ENCODE measurements around the gene LGR6.

Gene LGR6

DNA sequence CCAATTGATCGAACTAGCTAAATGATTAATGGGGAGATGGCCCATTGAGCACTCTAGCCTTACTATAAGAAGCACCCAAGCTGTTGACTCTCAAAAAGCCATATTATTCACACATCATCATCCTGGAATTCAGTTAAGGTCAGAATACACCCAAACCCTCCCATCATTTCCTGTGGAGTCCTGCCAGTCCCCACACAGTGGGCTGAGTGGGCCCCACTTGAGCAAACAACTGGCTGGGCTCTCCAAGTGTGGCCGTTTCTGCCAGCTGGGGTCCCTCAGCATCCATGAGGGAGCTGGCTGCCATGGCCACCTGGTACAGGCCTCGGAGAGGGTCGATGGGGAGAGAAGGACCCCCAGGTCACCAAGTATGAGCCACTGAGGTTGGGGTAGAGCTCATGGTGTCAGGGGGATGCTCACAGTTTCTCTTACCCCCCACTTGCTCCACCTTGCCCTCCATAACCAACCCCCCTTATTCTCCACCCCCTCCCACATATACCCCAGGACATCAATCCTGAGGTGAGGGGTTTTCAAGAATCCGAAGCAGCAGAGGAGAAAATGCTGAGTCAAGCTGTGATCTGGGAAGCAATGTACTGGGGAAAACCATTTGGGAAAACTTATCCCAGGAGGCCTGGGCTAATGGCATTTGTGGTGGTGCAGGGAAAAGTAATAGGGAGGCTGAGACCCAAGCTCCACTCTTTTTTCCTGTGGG is 87.9 kb downstream of the LGR6 start:
- H3K27ac ChIP-seq (ENCODE audit: extremely low read depth, low read depth, low read length), result no peak overlapping the region
- TF ChIP-seq, protein P1, sequence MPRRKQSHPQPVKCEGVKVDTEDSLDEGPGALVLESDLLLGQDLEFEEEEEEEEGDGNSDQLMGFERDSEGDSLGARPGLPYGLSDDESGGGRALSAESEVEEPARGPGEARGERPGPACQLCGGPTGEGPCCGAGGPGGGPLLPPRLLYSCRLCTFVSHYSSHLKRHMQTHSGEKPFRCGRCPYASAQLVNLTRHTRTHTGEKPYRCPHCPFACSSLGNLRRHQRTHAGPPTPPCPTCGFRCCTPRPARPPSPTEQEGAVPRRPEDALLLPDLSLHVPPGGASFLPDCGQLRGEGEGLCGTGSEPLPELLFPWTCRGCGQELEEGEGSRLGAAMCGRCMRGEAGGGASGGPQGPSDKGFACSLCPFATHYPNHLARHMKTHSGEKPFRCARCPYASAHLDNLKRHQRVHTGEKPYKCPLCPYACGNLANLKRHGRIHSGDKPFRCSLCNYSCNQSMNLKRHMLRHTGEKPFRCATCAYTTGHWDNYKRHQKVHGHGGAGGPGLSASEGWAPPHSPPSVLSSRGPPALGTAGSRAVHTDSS (tag by site-specific recombination; IDR thresholded peaks at IDR 0.05), result no peak
- no peak for TF ChIP-seq ZNF211 (tag by site-specific recombination; IDR thresholded peaks at IDR 0.05; ENCODE audit: low read depth)
- TF ChIP-seq ZFP37 (tag by site-specific recombination; IDR thresholded peaks at IDR 0.05), result no peak
- no peak for TF ChIP-seq SCRT1 (tag by site-specific recombination; IDR thresholded peaks at IDR 0.05; ENCODE audit: borderline replicate concordance)
- TF ChIP-seq, protein P2, sequence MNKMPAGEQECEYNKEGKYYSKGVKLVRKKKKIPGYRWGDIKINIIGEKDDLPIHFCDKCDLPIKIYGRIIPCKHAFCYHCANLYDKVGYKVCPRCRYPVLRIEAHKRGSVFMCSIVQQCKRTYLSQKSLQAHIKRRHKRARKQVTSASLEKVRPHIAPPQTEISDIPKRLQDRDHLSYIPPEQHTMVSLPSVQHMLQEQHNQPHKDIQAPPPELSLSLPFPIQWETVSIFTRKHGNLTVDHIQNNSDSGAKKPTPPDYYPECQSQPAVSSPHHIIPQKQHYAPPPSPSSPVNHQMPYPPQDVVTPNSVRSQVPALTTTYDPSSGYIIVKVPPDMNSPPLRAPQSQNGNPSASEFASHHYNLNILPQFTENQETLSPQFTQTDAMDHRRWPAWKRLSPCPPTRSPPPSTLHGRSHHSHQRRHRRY (tag by site-specific recombination; IDR thresholded peaks at IDR 0.05), result no peak
- no peak for TF ChIP-seq ZSCAN23 (tag by site-specific recombination; IDR thresholded peaks at IDR 0.05)
- no peak for TF ChIP-seq RBAK (tag by site-specific recombination; IDR thresholded peaks at IDR 0.05)
- TF ChIP-seq, protein P3, sequence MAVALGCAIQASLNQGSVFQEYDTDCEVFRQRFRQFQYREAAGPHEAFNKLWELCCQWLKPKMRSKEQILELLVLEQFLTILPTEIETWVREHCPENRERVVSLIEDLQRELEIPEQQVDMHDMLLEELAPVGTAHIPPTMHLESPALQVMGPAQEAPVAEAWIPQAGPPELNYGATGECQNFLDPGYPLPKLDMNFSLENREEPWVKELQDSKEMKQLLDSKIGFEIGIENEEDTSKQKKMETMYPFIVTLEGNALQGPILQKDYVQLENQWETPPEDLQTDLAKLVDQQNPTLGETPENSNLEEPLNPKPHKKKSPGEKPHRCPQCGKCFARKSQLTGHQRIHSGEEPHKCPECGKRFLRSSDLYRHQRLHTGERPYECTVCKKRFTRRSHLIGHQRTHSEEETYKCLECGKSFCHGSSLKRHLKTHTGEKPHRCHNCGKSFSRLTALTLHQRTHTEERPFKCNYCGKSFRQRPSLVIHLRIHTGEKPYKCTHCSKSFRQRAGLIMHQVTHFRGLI (tag by site-specific recombination; IDR thresholded peaks at IDR 0.05), result peak; percentile 94
- TF ChIP-seq ZNF24 (tag by site-specific recombination; IDR thresholded peaks at IDR 0.05), result no peak
- peak; percentile 82 for TF ChIP-seq ZFHX2 (tag by site-specific recombination; conservative IDR thresholded peaks at IDR 0.05)
- TF ChIP-seq ZIC2 (tag by site-specific recombination; IDR thresholded peaks at IDR 0.05), result peak; percentile 54
- no peak for TF ChIP-seq ZNF558 (tag by site-specific recombination; IDR thresholded peaks at IDR 0.05)
- TF ChIP-seq IKZF3 (tag by site-specific recombination; IDR thresholded peaks at IDR 0.05), result 0 out of 2 replicates have a peak, but pooled peaks have one; percentile 28
- peak; percentile 65 for TF ChIP-seq GLIS1 (tag by site-specific recombination; IDR thresholded peaks at IDR 0.05)
- TF ChIP-seq ZFP69B (tag by site-specific recombination; IDR thresholded peaks at IDR 0.05), result peak; percentile 75
- TF ChIP-seq, protein P4, sequence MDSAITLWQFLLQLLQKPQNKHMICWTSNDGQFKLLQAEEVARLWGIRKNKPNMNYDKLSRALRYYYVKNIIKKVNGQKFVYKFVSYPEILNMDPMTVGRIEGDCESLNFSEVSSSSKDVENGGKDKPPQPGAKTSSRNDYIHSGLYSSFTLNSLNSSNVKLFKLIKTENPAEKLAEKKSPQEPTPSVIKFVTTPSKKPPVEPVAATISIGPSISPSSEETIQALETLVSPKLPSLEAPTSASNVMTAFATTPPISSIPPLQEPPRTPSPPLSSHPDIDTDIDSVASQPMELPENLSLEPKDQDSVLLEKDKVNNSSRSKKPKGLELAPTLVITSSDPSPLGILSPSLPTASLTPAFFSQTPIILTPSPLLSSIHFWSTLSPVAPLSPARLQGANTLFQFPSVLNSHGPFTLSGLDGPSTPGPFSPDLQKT (IDR thresholded peaks at IDR 0.05; ENCODE audit: borderline replicate concordance, low read depth, low read length), result no peak
- TF ChIP-seq, protein P5, sequence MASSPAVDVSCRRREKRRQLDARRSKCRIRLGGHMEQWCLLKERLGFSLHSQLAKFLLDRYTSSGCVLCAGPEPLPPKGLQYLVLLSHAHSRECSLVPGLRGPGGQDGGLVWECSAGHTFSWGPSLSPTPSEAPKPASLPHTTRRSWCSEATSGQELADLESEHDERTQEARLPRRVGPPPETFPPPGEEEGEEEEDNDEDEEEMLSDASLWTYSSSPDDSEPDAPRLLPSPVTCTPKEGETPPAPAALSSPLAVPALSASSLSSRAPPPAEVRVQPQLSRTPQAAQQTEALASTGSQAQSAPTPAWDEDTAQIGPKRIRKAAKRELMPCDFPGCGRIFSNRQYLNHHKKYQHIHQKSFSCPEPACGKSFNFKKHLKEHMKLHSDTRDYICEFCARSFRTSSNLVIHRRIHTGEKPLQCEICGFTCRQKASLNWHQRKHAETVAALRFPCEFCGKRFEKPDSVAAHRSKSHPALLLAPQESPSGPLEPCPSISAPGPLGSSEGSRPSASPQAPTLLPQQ (tag by site-specific recombination; IDR thresholded peaks at IDR 0.05), result peak; percentile 90
- no peak for TF ChIP-seq ZNF335 (tag by site-specific recombination; conservative IDR thresholded peaks at IDR 0.05)
- TF ChIP-seq, protein P6, sequence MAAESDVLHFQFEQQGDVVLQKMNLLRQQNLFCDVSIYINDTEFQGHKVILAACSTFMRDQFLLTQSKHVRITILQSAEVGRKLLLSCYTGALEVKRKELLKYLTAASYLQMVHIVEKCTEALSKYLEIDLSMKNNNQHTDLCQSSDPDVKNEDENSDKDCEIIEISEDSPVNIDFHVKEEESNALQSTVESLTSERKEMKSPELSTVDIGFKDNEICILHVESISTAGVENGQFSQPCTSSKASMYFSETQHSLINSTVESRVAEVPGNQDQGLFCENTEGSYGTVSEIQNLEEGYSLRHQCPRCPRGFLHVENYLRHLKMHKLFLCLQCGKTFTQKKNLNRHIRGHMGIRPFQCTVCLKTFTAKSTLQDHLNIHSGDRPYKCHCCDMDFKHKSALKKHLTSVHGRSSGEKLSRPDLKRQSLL (tag by site-specific recombination; IDR thresholded peaks at IDR 0.05), result no peak
- TF ChIP-seq, protein P7, sequence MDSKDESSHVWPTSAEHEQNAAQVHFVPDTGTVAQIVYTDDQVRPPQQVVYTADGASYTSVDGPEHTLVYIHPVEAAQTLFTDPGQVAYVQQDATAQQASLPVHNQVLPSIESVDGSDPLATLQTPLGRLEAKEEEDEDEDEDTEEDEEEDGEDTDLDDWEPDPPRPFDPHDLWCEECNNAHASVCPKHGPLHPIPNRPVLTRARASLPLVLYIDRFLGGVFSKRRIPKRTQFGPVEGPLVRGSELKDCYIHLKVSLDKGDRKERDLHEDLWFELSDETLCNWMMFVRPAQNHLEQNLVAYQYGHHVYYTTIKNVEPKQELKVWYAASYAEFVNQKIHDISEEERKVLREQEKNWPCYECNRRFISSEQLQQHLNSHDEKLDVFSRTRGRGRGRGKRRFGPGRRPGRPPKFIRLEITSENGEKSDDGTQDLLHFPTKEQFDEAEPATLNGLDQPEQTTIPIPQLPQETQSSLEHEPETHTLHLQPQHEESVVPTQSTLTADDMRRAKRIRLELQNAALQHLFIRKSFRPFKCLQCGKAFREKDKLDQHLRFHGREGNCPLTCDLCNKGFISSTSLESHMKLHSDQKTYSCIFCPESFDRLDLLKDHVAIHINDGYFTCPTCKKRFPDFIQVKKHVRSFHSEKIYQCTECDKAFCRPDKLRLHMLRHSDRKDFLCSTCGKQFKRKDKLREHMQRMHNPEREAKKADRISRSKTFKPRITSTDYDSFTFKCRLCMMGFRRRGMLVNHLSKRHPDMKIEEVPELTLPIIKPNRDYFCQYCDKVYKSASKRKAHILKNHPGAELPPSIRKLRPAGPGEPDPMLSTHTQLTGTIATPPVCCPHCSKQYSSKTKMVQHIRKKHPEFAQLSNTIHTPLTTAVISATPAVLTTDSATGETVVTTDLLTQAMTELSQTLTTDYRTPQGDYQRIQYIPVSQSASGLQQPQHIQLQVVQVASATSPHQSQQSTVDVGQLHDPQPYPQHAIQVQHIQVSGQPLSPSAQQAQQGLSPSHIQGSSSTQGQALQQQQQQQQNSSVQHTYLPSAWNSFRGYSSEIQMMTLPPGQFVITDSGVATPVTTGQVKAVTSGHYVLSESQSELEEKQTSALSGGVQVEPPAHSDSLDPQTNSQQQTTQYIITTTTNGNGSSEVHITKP (tag by site-specific recombination; IDR thresholded peaks at IDR 0.05), result peak; percentile 40; the same call in 1 of the 2 replicates
- no peak for TF ChIP-seq ZNF654 (tag by site-specific recombination; IDR thresholded peaks at IDR 0.05; ENCODE audit: low read depth)
- no peak for TF ChIP-seq ZNF366 (tag by site-specific recombination; conservative IDR thresholded peaks at IDR 0.05)
- TF ChIP-seq ZNF785 (tag by site-specific recombination; IDR thresholded peaks at IDR 0.05), result no peak
- CTCF ChIA-PET, result interaction anchor here (0.6 to 3.5 kb wide), 12 partner anchors 8 to 950 kb away, joined by 3 to 22 read pairs (median 5); partner anchors contain the start of gene LGR6
- H3K4me1 ChIP-seq (ENCODE audit: control insufficient read depth, insufficient read depth, low read length), result peaks cover 17% of the 10 kb centered on the region
- no peaks in the 10 kb centered on the region for H3K36me3 ChIP-seq (ENCODE audit: control insufficient read depth in 2 of 2, insufficient read depth in 1 of 2, low read length in 2 of 2)
- no peaks in the 10 kb centered on the region for H3K9me3 ChIP-seq (ENCODE audit: control insufficient read depth, insufficient read depth, low read depth, low read length)
- POLR2A ChIA-PET, result interaction anchor here (1.2 to 1.5 kb wide), 2 partner anchors 32 to 45 kb away, joined by 4 read pairs; no protein-coding TSS in a partner anchor
- no peak overlapping the region for H3K4me3 ChIP-seq (ENCODE audit: low read depth, low read length)
